C4-2B (cell line): ENCODE data around the gene GAS7.

ENCODE experiments used
- CTCF ChIP-seq: fragments of 450-650 bp; conservative IDR thresholded peaks from 2 replicates; pipeline ENCODE4 v1.5.1; 2017; ENCODE audit warnings: mild to moderate bottlenecking
- ZFX ChIP-seq: fragments of 450-650 bp; IDR thresholded peaks from 2 replicates; pipeline ENCODE4 v1.6.1; 2017

GRCh38 chr17:9907883-9908648 lies 290.3 kb downstream of the GAS7 start:
- TF ChIP-seq CTCF (no peak), ZFX (no peak)
